MV-4-11 (cell line): ENCODE results near the gene LAMA2.

Experiments
- DNase-seq: peaks from one replicate; lab custom pipeline; 2025; lab: John Stamatoyannopoulos, UW

The LAMA2 gene

DNA sequence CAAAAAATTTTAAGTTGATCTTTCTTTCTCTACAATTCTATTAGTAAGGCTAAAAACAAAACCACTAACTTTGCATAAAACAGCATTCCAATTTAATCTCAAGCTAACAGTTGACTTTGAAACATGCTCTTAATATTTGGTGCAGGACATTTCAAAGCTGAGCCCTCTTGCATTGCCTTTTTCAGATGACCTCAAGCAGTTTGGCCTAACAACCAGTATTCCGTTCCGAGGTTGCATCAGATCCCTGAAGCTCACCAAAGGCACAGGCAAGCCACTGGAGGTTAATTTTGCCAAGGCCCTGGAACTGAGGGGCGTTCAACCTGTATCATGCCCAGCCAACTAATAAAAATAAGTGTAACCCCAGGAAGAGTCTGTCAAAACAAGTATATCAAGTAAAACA is 633.1 kb downstream of the LAMA2 start:
- DNase-seq: no peak

DNA sequence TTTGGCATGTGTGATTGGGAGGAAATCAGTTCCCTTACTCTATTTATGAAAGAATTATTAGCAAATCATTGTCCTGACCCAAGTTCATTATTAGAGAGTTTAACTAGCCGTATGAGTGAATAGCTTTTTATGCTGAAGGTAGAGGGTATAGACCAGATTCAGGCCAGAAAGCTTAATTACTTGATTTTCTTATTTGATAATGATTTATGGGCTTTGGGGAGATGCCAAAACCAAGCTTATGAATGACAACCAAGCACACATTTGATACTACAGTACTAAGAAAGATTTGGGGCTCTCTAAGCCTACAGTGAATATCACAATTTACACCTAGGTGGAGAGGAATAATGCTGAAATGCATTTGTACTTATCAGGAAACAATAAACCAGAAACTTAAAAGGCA is 633.8 kb downstream of the LAMA2 start:
- no peak for DNase-seq

DNA sequence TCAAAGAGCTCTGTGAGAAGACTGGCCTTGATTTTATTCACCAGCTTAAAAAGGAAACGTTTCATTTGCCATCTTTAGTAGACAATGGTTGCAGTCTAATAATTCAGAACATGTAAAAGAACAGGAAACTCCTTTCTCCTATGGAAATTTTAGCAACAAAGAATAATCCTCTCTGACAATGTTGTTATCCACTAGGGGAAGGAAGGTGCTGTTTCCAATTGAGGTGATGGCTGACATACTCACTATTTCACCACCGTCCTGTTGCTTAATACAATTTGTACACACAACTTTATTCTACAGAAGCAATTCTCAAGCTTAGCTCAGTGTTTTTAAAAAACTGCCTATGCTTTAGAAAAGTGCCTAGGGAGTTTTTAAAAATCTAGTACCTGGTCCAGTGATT is 634.4 kb downstream of the LAMA2 start:
- DNase-seq: no peak

DNA sequence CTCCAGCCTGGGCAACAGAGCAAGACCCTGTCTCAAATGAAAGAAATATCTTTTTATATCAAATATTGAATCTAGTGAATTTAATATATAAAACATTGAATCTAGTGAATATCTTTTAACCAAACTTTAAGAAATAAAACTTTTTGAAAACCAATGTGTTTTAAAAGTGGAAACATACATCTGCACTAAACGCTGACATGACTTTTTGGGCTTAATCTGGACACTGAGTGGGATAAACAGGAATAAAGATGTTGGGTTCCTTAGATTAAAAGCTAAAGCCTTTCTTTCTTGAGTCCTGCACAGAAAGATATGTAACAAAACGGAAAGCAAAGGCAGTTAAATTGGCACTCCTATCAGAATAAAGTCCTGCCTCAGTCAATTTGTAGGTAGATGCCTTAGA is 636.8 kb downstream of the LAMA2 start:
- no peak for DNase-seq

DNA sequence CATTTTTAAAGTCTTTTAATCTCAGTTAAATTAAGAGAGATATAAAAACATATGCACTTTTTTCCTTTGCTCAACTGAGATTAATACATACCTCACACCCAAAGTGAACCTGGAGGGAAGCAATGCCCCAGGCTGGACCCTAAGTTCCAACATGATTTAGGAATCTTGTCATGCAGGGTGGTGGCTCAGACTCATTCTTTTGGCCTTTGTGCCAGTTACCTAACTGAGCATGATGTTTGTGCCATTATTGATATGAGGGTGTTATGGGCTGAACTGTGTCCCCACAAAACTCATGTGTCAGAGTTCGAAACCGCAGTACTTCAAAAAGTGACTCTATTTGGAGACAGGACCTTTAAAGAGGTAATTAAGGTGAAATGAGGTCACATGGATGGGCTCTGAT is 639.0 kb downstream of the LAMA2 start:
- DNase-seq: no peak

DNA sequence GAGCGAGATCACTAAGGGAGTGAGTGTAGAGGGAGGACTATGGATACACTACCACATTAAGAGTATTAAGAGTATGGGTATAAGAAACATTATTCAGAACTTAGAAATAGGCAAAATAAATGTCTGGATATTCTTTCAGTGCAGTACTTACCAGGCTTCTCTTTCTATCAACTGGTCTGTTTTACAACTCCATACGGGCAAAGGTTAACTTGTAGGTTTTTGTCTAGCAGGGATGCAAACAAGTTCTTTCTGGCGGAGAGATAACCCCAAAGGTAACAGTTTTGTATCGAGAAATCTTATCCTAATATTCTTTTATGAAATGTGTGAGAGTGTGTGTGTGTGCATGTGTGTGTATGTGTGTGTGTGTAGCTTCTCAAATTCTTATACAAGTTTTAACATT is 640.9 kb downstream of the LAMA2 start:
- no peak for DNase-seq

DNA sequence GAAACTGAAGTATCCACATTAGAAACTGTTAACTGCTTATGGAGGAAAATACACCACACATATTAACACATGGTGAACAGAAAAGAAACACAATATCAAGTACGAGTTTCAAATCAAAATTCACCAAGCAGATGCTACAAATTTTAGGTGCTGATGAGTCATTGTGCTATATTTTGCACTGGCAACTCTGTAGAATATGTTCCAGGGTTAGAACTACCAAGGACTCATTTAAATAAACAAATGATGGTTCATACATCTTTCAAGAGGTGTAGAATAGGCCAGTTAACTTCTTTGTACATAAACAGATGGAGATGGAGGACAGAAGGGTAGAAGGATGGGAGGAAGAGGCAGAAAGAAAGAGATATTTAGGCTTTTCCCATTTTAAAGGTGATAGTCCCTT is 642.1 kb downstream of the LAMA2 start:
- no peak for DNase-seq

DNA sequence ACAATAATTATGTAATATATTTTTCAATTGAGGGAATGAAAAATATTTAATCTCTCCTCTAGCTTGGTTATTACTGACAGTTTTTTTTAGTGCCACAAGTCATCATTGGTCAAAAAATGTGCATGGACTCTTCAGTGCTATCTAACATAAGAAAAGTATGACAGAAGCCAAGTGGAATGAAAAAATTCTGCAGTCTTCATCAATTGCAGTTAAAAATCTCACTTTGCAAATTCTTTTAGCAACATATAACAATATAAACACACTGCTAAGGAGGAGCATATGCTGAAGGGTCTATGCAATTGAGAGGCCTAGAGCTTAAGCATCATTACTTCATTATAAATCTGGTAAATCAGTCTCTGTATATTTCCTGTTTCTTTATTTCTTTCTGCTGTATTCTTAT is 652.0 kb downstream of the LAMA2 start:
- DNase-seq: no peak

DNA sequence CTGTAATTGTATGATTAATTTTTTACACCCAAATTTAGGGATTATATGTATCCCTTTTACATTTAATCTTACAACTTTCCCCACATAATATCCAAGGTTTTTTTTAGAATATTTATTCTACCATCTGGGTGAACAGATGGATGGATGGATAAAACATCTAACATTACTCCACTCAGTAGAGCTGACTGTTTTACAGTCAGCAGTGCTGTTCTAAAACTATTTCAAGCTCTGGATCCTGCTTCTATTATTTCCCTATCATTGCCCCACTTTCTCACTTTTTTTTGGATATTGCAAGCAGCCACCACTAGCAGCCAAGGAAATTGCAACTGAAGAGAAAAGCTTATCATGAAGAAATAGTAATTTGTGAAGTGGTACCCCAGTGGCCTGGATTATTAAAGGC is 653.3 kb downstream of the LAMA2 start:
- DNase-seq: no peak

DNA sequence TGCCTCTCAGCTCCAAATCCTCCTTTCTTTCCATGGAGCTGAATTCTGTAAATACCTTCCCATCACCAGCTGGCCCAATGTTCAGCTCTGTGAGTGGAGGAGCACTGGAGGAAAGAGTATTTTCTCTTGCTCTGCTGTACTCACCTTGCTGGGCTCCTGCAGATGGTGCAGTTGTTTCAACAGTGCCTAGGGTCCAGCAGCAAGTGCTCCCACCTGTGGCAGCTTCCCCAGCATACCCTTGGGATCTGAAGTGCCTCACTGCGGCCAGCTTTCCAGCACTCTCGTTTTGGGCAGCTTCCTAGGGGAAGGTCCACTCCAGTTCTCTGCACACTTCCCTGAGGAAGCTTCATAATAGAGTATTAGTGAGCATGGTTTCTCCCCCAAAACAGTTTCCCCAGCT is 656.1 kb downstream of the LAMA2 start:
- no peak for DNase-seq

DNA sequence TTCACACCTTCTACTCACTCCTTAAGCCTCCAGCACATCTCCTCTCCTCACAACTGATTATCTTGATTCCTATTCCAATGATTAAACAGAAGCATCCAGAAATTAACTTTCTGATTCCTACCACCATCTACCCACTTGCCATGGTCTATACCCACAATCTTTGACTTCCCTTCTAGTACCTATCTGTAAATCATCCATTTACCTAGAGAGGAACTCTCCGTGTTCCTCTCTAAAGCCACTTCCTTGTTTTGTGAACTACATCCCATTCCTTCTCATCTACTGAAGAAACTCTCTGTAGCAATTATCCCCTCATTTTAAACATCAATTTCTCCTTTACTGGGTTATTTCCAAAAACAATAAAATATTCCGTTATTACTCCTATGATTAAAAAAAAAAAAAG is 659.8 kb downstream of the LAMA2 start:
- no peak for DNase-seq

DNA sequence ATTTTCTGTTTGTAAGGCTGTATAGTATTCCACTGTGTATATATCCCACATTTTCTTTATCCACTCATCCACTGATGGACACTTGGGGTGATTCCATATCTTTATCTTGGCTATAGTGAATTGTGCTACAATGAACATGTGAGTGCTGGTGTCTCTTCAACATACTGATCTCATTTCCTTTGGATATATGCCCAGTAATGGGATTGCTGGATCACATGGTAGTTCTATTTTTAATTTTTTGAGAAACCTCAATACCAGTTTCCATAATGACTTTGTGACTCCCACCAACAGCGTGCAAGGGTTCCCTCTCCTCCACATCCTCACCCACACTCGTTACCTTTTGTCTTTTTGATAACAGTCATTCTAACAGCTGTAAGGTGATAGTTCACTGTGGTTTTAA is 661.0 kb downstream of the LAMA2 start:
- no peak for DNase-seq

DNA sequence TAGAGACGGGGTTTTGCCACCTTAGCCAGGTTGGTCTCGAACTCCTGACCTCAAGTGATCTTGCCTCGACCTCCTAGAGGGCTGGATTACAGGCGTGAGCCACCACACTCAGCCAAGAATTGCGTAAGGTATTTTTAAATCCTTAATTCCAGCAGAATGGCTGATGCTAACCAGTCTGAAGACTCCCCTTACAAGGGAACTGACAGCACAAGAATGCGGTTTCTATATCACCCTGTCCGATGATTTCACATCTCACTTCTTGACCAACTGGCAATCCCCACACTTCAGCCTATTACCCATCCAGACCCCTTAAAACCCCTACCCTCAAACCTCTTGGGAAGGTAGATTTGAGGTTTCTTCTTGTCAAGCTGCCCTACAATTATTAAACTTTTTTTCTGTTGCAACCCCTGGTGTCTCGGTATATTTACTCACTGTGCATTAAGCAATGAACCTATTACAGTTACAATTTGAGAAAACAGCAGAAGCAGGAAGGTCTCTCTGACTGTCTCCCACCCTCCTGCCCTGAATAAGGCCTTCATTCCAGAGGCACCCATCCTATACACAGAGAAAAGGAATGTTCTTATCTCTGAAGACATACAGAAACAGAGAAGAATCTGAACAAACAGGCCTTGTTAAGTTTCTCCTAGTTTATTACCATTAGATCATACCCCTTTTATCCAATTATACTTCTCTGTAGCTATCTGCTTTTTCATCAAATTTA is 662.1 kb downstream of the LAMA2 start:
- no peak for DNase-seq

DNA sequence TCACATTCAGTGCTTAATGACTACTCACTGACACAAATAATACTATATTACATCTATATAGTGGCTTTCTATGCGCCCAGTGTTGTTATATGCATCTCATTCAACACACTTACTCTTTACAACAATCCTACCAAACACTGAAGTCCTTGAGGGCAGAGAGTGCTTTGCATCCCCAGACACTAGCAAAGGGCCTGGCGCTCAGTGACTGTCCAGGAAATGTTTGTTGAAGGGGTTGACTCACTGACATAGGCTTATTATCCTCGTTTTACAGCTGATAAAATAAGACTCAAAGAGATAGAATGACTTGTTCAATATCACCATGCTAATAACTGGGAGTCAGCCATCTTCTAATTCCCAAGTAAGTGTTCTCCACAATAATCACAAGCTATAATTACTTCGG is 663.8 kb downstream of the LAMA2 start:
- no peak for DNase-seq

DNA sequence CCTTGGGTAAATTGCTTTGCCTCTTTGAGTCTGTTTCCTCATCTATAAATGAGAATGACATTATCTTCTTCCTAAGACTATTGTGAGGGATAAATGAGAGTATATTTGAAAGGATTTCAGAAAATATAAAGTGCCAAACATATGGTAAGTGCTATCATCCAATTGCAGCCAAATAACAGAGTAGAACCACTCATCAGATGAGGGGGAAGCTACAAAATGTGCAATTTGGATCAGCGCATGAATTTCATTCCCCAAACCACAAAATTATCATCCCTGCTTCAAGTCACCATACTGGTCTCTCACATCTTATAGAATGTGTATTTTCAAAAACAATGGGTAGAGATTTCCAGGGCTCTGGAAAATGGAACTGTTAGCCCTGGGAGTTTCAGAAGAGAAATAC is 668.5 kb downstream of the LAMA2 start:
- no peak for DNase-seq

DNA sequence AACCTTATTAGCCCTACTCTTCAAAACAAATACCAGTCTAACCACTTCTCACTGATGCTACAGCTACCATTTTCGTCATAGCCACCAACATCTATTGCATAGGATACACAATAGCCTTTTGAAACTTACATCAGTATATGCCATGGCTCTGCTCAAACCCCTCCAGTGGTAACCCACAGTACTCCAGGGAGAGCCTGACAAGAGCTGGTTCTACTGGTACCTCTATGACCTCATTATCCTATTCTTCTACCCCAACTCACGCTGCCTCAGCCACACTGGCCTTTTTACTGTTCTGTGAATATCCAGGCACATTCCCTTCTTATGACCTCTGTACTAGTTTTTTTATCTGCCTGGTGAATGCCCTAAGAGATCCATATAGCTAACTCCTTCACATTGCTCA is 669.5 kb downstream of the LAMA2 start:
- no peak for DNase-seq

DNA sequence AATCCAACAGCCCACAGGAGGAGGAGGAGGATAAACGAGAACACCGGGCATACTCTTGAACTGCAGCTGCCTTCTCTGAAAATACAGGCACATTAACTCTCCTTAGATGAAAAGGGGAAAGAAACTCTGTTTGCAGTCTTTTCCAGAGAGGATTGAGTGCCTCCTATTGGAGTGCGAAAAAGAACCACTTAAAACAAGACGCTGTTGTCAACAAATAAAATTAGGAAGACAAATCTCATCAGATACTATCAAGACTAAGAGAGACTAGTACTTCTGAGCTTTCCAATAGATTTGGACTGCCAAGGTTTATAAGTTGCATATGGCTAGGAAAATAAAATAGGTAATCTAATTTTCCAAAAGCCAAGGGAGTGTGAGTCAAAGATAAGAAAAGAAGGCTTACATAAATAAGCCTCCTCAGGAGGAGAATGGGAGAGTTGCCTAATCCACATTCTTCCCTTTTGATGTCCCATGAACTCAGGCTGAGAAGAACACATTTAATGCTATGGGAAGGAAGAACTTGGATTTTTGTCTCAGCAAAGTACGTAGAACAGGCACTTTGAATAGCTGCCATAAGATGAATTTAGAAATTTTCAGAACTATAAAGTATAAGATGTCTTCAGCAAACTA is 672.4 kb downstream of the LAMA2 start:
- DNase-seq: no peak

DNA sequence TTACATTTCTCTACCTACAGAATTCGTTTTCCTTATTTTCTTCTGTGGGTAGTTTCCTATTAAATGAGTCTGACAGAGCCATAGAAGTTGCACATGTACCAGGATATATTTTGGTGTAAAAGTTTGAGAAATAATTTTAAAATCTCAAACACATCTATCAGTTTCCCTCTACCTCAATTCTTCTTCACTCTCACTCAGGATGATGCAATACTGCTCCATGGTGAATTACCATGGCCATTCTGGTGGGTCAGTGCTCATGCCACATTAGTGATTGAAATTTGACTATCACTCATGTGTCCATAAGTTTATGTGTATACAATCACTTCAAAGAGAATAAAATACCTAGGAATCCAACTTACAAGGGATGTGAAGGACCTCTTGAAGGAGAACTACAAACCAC is 675.3 kb downstream of the LAMA2 start:
- no peak for DNase-seq

DNA sequence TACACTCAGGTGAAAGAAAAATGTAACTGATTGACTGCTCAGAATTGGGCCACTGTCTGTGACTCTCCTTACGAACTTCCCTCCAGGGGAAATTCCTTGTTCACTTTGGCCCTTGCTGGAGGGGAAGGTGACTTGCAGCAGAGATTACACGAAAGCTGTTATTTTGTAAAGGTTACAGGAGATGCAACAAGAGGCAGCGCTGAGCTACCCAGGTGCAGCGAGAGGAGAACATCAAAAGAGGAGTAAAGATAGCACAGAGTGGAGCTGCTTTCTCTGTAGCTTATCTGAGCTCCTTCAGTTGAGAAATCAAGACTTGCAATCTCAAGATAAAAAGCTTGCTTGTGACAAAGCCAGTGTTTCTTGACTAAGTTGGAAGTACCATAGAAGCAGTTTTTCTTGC is 682.4 kb downstream of the LAMA2 start:
- no peak for DNase-seq

DNA sequence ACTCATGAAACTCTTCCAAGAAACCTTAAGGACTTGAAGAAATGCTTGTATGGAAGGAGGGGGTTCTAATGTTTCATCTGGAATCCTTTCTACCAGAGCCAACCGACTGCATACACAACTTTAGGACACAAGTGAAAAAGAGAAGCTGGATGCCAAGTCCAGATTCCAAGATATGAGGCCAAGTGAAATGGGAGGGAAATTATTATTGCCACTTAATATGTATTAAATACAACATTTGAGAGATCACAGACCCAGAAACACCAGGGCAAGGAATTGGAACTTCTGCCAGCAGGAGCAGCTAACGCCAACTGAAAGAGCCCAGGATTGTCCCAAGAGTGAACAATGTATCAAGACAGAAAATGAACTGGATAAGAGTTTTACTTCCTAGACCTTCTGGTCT is 682.9 kb downstream of the LAMA2 start:
- DNase-seq: no peak
